HG03432 (cell line): ENCODE results near the gene FBLN2.
"Not testable (repeated sequence)": the region's sequence is repeated elsewhere in the genome, so short reads cannot be mapped to it uniquely, and the experiment has no call there.

ENCODE experiments used
- ATAC-seq: cut with Tn5 transposase; IDR thresholded peaks from one replicate; pipeline ENCODE4 v1.9.1; 2021; ENCODE audit warnings: mild to moderate bottlenecking, moderate library complexity; ENCODE audit not compliant: unreplicated experiment

The FBLN2 gene

GRCh38 chr3:13545952-13546454 lies 2.9 kb upstream of the FBLN2 start:
- ATAC-seq: no peak

DNA sequence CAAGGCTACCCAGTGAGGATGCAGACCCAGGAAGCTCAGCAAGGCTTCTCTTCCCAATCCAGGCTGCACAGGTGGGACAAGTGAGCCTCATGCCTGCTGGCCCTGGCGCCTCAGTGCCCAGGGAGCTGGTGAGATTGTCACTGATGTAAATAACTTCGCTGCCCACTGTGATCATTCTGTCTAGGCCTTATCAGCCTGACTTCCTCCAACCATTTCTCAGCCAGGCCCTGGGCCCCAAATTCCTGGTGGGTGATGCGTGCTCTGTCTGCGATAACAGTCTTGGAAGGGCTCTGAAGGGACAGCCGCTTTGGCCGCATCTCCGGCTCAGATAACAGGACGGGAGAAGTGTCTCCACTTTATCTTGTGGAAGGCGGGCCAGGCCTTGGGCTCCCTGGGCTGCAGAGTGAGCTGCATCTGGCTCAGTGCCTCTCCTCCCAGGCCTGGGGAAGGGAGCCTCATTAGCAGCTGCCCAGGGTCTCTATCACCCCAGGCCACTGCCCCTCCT lies 2.2 kb upstream of the FBLN2 start:
- no peak for ATAC-seq

GRCh38 chr3:13547591-13548371 lies 1.1 kb upstream of the FBLN2 start:
- no peak for ATAC-seq

- no peak for ATAC-seq
Observed at GRCh38 chr3:13549623-13550422, 898 bp downstream of the FBLN2 start.

GRCh38 chr3:13550423-13550690 lies 1.4 kb downstream of the FBLN2 start:
- ATAC-seq: no peak

DNA sequence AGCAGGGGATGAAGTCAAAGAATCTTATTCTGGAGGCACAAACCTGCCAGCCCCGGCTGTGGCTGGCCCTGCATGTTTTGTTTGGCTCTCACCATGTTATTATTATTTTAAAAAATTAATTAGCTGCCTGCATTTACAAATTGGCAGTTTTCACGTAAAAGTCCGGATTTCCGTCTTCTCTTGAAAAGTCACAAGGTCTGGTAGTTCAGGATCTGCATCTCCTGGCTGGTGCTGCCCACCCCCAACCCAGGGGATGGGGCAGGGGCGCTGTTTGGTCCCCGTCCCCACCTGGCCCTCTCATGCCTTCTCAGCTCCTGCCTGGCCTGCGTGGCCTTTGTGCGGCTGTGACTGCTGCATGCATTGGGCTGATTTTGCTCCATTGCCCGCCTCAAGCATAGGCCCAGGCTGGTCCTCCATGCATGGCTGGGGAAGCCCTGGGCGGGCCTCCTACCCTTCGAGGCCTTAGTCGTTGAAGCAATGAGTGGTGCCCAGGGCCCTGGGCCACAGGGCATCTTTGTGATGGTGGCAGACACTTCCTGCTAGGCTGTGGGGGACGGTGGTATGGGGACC lies 2.0 kb downstream of the FBLN2 start:
- no peak for ATAC-seq

- ATAC-seq: no peak
Observed at GRCh38 chr3:13552857-13553652, 4.1 kb downstream of the FBLN2 start.

DNA sequence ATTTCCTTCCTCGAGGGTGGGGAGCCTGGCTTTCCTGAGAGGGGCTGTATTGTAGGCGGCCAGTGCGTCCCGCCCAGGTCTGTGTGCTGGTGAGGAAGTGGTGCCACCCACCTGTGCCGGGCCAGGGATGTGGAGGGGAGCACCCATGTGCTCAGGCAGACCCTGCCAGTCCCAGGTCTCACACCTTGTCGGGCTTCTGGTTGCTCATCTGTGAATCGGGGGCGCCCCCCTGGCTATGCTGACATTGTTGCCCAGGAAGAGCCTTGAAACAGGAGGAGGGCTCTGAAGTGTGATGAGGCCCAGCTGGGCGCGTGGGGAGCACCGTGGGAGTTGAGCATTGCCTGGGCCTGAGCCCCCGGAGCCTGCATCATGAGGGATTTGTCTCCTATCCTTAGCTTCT lies 4.8 kb downstream of the FBLN2 start:
- no peak for ATAC-seq

GRCh38 chr3:13555753-13556152 lies 6.8 kb downstream of the FBLN2 start:
- ATAC-seq: no peak

- no peak for ATAC-seq
Observed at GRCh38 chr3:13556207-13556606, 7.3 kb downstream of the FBLN2 start.

- ATAC-seq: no peak
Observed at GRCh38 chr3:13556917-13557316, 8.0 kb downstream of the FBLN2 start.

DNA sequence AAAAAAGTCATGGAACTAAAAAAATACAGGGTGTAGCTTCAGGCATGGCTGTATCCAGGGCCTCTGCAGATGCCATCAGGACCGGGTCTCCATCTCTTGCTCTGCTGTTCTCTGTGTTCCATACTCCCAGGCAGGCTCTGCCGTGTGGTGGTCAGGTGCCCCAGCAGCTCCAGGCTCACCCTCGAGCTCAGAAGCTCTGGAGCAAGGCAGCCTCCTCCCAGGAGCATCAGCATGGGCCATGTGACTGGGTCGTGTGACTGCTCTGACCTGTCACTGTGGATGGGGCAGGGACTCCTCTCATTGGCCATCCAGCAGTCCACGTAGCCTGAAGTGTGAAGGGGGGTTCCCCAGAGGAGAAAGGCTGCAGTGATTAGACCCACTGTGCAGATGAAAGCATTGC lies 8.5 kb downstream of the FBLN2 start:
- no peak for ATAC-seq

DNA sequence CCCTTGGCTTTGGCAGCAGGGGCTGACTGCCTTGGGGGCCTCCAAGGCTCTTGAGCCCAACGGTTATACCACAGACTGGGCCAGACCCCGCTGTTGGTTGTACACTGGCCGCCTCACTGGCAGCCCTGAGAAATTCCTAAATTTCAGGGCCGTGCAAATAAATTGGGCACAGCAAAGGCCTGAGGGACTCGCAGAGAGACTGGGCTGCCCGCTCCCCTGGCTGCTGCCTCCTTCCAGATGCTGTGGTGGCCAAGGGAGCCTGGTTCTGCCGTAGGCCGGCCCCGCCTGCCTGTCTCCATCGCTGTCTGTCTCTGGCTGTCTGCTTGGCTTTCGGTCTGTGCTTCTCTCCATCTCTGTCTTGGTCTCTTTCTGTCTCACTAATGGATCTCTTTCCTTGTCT lies 9.0 kb downstream of the FBLN2 start:
- ATAC-seq: no peak

DNA sequence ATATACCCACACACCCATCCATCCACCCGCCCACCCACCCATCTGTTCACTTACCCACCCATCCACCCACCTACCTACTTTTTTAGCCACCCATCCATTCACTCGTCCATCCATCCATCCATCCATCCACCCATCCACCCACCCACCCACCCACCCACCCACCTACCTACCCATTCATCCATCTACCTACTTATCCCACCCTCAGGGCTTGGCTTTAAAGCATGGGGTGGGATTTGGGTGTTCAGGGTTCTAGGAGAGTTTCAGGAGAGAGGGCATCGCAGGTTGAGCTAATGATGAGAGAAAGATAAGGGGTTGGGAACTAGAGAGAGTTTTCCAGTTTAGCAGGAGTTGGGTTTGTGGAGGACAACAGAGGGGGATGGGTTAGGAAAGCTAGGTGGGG lies 9.7 kb downstream of the FBLN2 start:
- no peak for ATAC-seq

DNA sequence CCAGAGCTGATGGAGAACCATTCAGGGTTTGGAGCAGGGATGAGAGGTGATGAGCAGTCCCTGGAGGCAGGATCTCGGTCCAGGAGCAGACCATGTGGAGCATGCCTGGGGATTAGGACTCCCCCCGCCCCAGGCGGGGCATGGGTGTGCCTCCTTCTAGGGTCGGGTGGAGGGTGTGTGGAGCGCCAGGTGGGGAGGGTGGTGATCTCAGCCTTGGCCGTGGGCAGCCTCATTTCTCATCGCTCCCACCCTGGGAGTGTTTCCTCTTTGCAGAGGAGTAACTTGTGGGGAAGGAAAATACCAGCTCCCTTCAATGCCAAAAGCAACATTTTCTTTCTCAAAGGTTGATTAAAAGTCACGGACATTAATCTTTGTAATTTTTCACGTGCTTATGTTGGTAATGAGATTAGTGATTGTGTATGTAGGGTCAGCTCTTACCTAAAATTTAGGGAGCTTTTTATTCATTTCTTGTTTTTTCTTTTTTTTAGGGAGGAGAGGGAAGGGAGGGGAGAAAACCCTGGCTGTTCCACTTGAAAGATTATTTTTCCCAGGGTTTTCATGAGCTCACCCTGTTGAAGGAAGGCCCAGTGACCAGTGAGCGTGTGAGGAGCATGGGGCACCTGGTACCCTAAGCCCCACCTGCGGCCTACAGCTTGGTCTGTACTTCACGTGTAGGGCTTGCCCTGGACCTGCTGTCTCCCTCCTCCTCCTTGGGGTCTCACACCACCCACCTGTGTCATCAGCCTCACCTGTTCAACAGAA lies 11.0 kb downstream of the FBLN2 start:
- no peak for ATAC-seq

DNA sequence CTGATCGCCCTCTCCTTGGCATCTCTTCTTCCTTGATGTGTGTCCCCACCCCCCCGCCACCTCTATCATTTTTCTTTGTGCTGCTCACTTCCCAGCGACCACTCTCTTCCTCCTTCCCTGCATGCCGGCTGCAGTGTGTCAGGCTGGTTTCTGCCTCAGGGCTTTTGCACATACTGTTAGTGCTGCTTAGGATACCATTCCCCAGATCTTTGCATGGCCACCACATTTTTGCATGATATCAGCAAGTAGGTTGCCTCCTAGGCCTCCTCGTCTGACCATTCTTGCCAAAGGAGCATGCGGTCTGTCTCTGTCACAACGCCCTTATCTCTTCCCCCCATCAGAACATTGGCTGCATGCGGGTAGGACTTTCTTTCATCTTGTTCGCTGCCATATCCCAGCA lies 12.5 kb downstream of the FBLN2 start:
- ATAC-seq: no peak

DNA sequence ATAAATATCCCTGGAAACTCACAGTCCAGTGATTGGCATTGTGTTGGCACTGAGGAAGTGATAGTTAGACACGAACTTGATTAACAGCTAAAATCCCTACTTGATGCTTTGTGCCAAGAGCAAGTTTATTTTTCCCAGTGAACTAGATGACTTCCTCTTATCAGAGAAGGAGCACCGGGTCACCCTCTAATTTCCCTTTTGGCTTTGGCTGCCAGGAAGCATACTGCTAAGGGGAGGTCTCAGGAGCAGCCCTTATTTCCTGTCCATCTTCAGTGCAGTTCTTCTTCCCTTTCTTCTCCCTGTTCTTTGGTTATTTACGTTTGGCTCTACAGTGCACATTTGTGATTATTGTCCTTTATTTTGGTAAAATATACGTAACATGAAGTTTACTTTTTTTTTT lies 13.0 kb downstream of the FBLN2 start:
- no peak for ATAC-seq

DNA sequence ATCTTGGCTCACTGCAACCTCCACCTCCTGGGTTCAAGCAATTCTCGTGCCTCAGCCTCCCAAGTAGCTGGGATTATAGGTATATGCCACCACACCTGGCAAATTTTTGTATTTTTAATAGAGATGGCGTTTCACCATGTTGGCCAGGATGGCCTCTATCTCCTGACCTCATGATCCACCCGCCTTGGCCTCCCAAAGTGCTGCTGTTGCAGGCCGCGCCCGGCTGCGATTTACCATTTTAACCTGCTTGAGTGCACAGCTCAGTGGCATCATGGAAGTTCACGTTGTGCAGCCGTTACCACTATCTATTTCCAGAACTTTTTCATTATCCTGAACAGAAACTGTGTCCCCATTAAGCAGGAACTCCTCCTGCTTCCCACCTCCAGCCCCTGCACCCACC lies 13.5 kb downstream of the FBLN2 start:
- ATAC-seq: not testable (repeated sequence)

DNA sequence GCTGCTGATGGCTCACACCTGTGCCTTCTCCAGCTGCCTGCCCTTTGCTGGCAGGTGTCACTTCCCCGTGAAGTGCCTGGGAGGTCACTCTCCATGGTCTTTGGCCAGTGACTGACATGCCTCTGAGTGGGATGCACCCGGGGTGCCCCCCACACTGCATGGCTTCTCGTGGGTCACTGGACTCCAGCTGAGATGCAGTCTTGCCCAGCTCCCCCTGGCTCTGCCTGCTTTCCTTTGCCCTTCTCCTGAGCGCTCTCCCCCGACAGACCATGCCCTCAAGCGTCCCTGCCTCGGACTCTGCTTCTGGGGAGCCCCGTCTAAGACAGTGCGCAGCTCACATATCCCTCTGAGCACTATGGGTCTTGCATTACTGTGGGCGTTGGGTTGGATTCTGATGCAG lies 14.4 kb downstream of the FBLN2 start:
- ATAC-seq: no peak

DNA sequence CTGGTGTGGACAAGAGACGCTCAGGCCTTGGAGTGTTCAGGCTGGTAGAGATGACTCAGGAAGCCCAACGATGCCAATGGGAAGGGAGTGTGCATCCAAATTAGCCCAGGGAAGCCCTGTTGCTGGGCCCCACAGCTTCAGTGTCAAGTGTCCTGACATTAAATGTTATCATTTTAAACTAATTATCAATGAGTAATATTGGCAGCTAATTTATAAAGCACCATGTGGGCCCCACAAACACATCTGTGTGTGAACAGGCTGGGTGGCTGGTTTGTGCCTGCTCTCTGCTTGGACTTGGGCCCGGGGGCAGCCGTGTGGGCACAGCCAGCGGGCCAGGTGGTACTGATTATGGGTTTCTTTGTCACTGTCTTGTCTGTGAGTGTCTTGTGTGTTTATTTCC lies 15.0 kb downstream of the FBLN2 start:
- no peak for ATAC-seq
